IPS-15b (cell line): ENCODE measurements around the gene TBX1.
"Not testable (repeated sequence)": the region's sequence is repeated elsewhere in the genome, so short reads cannot be mapped to it uniquely, and the experiment has no call there.

Source experiments
- H3K27me3 ChIP-seq: one replicate; pipeline ENCODE4 v1.6.1; 2013; ENCODE audit warnings: low read length; ENCODE audit not compliant: control insufficient read depth, insufficient read depth
- H3K36me3 ChIP-seq: one replicate; pipeline ENCODE4 v1.6.1; 2013; ENCODE audit warnings: low read length; ENCODE audit not compliant: control insufficient read depth, insufficient read depth
- H3K4me1 ChIP-seq: one replicate; pipeline ENCODE4 v1.6.1; 2013; ENCODE audit warnings: mild to moderate bottlenecking, low read length; ENCODE audit not compliant: control insufficient read depth, insufficient read depth
- H3K4me3 ChIP-seq: one replicate; pipeline ENCODE4 v1.5.1; 2013; ENCODE audit warnings: low read depth, low read length
- H3K9ac ChIP-seq: one replicate; pipeline ENCODE4 v1.6.1; 2013; ENCODE audit warnings: low read depth, mild to moderate bottlenecking, low read length
- H3K9me3 ChIP-seq: one replicate; pipeline ENCODE4 v1.6.1; 2013; ENCODE audit warnings: mild to moderate bottlenecking, low read length; ENCODE audit not compliant: control insufficient read depth, insufficient read depth

Gene TBX1

GRCh38 chr22:19789406-19789805 is 28.8 kb downstream of the TBX1 start:
- Histone ChIP-seq H3K36me3 (no peaks in the 10 kb centered on the region), H3K27me3 (no peaks in the 10 kb centered on the region), H3K9me3 (no peaks in the 10 kb centered on the region), H3K4me3 (no peak overlapping the region), H3K9ac (no peak overlapping the region), H3K4me1 (no peaks in the 10 kb centered on the region)

- Histone ChIP-seq H3K9me3 (no peaks in the 10 kb centered on the region), H3K4me1 (no peaks in the 10 kb centered on the region), H3K4me3 (no peak overlapping the region), H3K36me3 (no peaks in the 10 kb centered on the region), H3K9ac (no peak overlapping the region), H3K27me3 (no peaks in the 10 kb centered on the region)
These were observed 29.2 kb downstream of the TBX1 start for GRCh38 chr22:19789828-19790227.

- no peak overlapping the region for H3K9ac ChIP-seq
- H3K9me3 ChIP-seq = no peaks in the 10 kb centered on the region
- no peak overlapping the region for H3K4me3 ChIP-seq
- no peaks in the 10 kb centered on the region for H3K36me3 ChIP-seq
- H3K27me3 ChIP-seq = no peaks in the 10 kb centered on the region
- no peaks in the 10 kb centered on the region for H3K4me1 ChIP-seq
These were observed 30.7 kb downstream of the TBX1 start for GRCh38 chr22:19791243-19791642.

- Histone ChIP-seq H3K4me3 (no peak overlapping the region), H3K36me3 (no peaks in the 10 kb centered on the region), H3K9ac (no peak overlapping the region), H3K27me3 (no peaks in the 10 kb centered on the region), H3K4me1 (no peaks in the 10 kb centered on the region), H3K9me3 (no peaks in the 10 kb centered on the region)
These were observed 31.3 kb downstream of the TBX1 start for GRCh38 chr22:19791894-19792293.

- not testable (repeated sequence) for H3K9ac ChIP-seq, H3K36me3 ChIP-seq, H3K4me1 ChIP-seq, H3K4me3 ChIP-seq, H3K27me3 ChIP-seq, H3K9me3 ChIP-seq
These were observed 31.9 kb downstream of the TBX1 start for GRCh38 chr22:19792383-19792896.

GRCh38 chr22:19793161-19793560 is 32.6 kb downstream of the TBX1 start:
- no peak overlapping the region for H3K4me3 ChIP-seq
- H3K27me3 ChIP-seq = no peaks in the 10 kb centered on the region
- H3K36me3 ChIP-seq = no peaks in the 10 kb centered on the region
- no peak overlapping the region for H3K9ac ChIP-seq
- H3K9me3 ChIP-seq = no peaks in the 10 kb centered on the region
- H3K4me1 ChIP-seq = no peaks in the 10 kb centered on the region

GRCh38 chr22:19793661-19794310 is 33.2 kb downstream of the TBX1 start:
- no peak overlapping the region for H3K9ac ChIP-seq
- H3K27me3 ChIP-seq = no peaks in the 10 kb centered on the region
- H3K9me3 ChIP-seq = no peaks in the 10 kb centered on the region
- no peak overlapping the region for H3K4me3 ChIP-seq
- H3K36me3 ChIP-seq = no peaks in the 10 kb centered on the region
- no peaks in the 10 kb centered on the region for H3K4me1 ChIP-seq

- Histone ChIP-seq H3K4me3 (no peak overlapping the region), H3K9me3 (no peaks in the 10 kb centered on the region), H3K4me1 (no peaks in the 10 kb centered on the region), H3K27me3 (no peaks in the 10 kb centered on the region), H3K36me3 (peaks cover 6% of the 10 kb centered on the region), H3K9ac (no peak overlapping the region)
These were observed 35.0 kb downstream of the TBX1 start for GRCh38 chr22:19795617-19796008.

GRCh38 chr22:19796160-19796559 is 35.6 kb downstream of the TBX1 start:
- Histone ChIP-seq H3K9ac (no peak overlapping the region), H3K27me3 (no peaks in the 10 kb centered on the region), H3K9me3 (no peaks in the 10 kb centered on the region), H3K4me3 (no peak overlapping the region), H3K36me3 (peaks cover 9% of the 10 kb centered on the region), H3K4me1 (no peaks in the 10 kb centered on the region)

- Histone ChIP-seq H3K36me3 (peaks cover 17% of the 10 kb centered on the region), H3K4me1 (no peaks in the 10 kb centered on the region)
These were observed 36.8 kb downstream of the TBX1 start for GRCh38 chr22:19797086-19798002.

GRCh38 chr22:19798003-19798665 is 37.6 kb downstream of the TBX1 start:
- no peaks in the 10 kb centered on the region for H3K9me3 ChIP-seq
- no peaks in the 10 kb centered on the region for H3K27me3 ChIP-seq
- H3K4me1 ChIP-seq = no peaks in the 10 kb centered on the region
- no peak overlapping the region for H3K9ac ChIP-seq
- H3K4me3 ChIP-seq = no peak overlapping the region
- peaks cover 17% of the 10 kb centered on the region for H3K36me3 ChIP-seq

More at GRCh38 chr22:19797086-19798002, 36.8 kb downstream of the TBX1 start:
- Histone ChIP-seq H3K27me3 (no peaks in the 10 kb centered on the region), H3K9me3 (no peaks in the 10 kb centered on the region), H3K4me3 (no peak overlapping the region), H3K9ac (no peak overlapping the region)
